NCI-H2081 treated with DMSO at 0.1 percent for 48 hours (cell line): Measurements from ENCODE around the gene GOLGA3.

ENCODE experiments used
- DNase-seq: peaks from one replicate; lab custom pipeline; 2025; lab: John Stamatoyannopoulos, UW

GOLGA3 gene

GRCh38 chr12:132720606-132721345, 107.9 kb downstream of the GOLGA3 start:
- DNase-seq, result no peak

- no peak for DNase-seq
These were observed 108.7 kb downstream of the GOLGA3 start for GRCh38 chr12:132719954-132720324.

- no peak for DNase-seq
These were observed 109.3 kb downstream of the GOLGA3 start for GRCh38 chr12:132719141-132719953.
